ENCODE data around the gene PRTG. TPM values are rescaled to one million over a fixed set of nuclear protein-coding genes. Genes with fewer than 3 reads are reported as not detected.

PRTG gene
- total RNA-seq, 1 donor from 2014 or later, result 1.4 TPM

Other genes with a start within 250 kb of the PRTG start
- 2.9 TPM for gene DNAAF4, start 234.9 kb downstream of the PRTG start, total RNA-seq
- gene PYGO1, start 154.8 kb downstream of the PRTG start, total RNA-seq, result 7.7 TPM

Measured in mucosa of gallbladder (tissue), 1 donor.